ENCODE measurements around the gene BRAF.

DNA sequence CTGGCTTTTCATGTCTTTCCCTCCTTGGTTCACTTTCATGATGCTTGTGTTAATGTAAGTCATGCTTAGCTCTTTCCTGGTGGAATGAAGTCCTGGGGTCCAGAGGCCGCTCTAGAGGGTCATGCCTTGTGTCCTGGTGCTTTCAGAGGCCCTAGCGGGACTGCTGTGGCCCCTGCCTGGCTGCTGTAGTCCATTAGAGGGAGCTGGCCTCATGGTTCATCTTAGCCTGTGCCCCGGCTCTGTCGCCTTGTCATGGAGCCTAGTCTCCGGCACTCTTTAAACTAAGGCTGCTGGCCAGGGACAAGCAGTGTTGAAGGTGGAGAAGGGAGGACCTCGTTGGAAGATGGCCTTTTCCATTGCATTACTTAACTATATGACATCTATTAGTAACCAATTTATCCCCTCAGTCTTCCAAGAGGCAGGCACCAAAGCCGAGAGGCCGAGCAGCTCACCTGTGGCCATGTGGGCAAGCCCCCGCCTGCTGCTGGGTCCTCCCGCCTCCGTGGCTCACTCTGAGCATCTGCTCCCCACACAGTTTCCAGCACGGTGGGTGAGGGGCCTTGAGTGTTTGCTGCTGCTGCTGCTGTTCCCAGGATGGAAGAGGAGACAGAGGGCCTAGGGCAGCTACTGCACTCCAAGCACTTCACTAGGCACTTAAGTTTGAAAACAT is 233.2 kb downstream of the BRAF start:
- TF ChIP-seq, protein P1, sequence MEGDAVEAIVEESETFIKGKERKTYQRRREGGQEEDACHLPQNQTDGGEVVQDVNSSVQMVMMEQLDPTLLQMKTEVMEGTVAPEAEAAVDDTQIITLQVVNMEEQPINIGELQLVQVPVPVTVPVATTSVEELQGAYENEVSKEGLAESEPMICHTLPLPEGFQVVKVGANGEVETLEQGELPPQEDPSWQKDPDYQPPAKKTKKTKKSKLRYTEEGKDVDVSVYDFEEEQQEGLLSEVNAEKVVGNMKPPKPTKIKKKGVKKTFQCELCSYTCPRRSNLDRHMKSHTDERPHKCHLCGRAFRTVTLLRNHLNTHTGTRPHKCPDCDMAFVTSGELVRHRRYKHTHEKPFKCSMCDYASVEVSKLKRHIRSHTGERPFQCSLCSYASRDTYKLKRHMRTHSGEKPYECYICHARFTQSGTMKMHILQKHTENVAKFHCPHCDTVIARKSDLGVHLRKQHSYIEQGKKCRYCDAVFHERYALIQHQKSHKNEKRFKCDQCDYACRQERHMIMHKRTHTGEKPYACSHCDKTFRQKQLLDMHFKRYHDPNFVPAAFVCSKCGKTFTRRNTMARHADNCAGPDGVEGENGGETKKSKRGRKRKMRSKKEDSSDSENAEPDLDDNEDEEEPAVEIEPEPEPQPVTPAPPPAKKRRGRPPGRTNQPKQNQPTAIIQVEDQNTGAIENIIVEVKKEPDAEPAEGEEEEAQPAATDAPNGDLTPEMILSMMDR (IDR thresholded peaks at IDR 0.05; ENCODE audit: low read length) = no peak
- TF ChIP-seq EZH2 (IDR thresholded peaks at IDR 0.05; ENCODE audit: borderline replicate concordance, low read length) = no peak

Data from OCI-LY1 (cell line).